Keratinocyte (primary cell): ENCODE data around the gene SKIC2.

Source experiments
- CTCF ChIP-seq, 3 experiments: IDR thresholded peaks in 1 of 3; conservative IDR thresholded peaks in 1 of 3; optimal IDR thresholded peaks in 1 of 3; 2 replicates in 2 of 3; 3 replicates in 1 of 3; pipeline versions ENCODE3 to v1.5.1; 2011; ENCODE audit warnings: low read length in 3 of 3, mild to moderate bottlenecking in 3 of 3, moderate library complexity in 2 of 3, control low read depth in 1 of 3, inconsistent platforms in 1 of 3; ENCODE audit not compliant: insufficient read depth in 2 of 3; ENCODE audit errors: extremely low read depth in 1 of 3
- EZH2 ChIP-seq: IDR thresholded peaks from one replicate; pipeline ENCODE4 v1.6.1; 2012; ENCODE audit warnings: inconsistent platforms, mild to moderate bottlenecking, low read length, moderate library complexity

GRCh38 chr6:31911826-31912585, 47.0 kb upstream of the SKIC2 start:
- TF ChIP-seq CTCF (optimal IDR thresholded peaks at IDR 0.05 in 1 of 3, IDR thresholded peaks at IDR 0.05 in 1 of 3, conservative IDR thresholded peaks at IDR 0.05 in 1 of 3; ENCODE audit: extremely low read depth in 1 of 3, insufficient read depth in 2 of 3, low read length in 3 of 3) (no peak), EZH2 (no peak)
